ENCODE results near the gene POU2F1.
A peak's percentile ranks its signal among the peaks of the same experiment; 100 is the strongest.

The POU2F1 gene

DNA sequence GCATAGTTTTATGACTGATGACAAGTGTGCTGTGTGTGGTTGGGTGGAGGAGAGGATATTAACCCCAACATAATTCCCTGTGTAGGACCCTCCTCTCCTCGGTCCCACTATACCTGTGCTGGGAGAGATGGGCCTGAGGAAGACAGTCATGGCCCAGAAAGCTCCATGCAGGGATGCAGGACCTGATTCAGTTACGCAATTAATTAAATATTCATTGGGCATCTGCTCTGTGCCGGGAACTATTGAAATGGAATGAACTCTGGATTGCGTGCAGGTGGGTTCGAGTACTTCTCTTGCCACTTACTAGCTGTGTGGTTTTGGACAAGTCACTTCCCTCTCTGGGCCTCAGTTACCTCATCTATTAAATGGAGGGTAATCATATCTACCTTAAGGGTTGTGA, 223.1 kb downstream of the POU2F1 start:
- no peak for DNase-seq

- no peak for DNase-seq
Observed at GRCh38 chr1:167446966-167447365, 226.3 kb downstream of the POU2F1 start.

- DNase-seq, result no peak
Observed at GRCh38 chr1:167447521-167448136, 226.9 kb downstream of the POU2F1 start.

GRCh38 chr1:167450843-167451242, 230.2 kb downstream of the POU2F1 start:
- DNase-seq, result no peak

DNA sequence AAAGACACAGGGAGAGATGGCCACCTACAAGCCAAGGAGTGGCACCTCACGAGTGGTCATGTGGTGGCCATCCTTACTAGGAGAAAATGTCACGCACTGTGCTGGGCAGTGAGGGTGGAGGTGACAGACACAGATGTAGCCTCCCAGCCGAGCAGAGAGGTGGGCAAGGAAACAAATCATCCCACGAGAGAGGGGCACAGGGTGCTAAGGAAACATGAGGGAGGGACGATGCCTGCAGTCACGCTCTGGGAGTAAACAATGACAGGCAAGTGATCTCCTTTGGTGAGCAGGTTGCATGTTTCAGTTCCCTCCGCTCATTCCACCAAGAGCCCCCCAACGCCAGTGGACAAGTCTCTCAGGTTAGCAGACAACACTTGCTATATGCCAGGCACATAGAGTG, 231.8 kb downstream of the POU2F1 start:
- DNase-seq, result no peak

- no peak for DNase-seq
Observed at GRCh38 chr1:167453123-167453522, 232.4 kb downstream of the POU2F1 start.

DNA sequence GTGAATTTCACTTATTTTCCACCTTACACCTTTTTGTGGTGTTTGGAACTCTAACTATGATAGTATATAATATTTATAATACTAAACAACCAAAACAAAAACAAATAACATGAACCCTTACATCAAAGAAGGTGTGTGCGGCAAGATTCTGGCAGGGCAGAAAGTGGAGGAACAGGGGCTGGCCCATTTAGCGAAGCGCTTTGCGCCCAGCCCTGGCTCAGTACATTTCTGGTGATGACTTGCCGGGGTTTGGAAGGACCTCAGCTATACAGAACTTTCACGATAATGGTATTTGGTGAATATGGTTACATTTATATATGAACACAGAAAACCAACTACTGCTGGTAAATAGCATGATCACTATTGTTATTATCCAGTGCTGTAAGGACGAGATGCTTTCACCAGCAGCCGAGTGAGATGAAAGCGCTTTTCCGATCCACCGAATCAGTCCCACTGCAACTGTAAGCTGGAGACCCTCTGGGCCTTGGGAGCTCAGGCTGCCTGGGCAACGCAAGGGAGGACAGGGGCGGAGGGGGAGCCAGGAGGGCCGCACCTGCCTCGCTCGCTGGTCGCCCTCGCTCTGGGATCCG, 233.7 kb downstream of the POU2F1 start:
- DNase-seq, result no peak

GRCh38 chr1:167454894-167455785, 234.5 kb downstream of the POU2F1 start:
- peak; percentile 33 for DNase-seq

- peak; percentile 6 for DNase-seq
Observed at GRCh38 chr1:167455786-167456446, 235.2 kb downstream of the POU2F1 start.

- DNase-seq, result no peak
Observed at GRCh38 chr1:167456524-167456923, 235.8 kb downstream of the POU2F1 start.

- no peak for DNase-seq
Observed at GRCh38 chr1:167456926-167457325, 236.2 kb downstream of the POU2F1 start.

DNA sequence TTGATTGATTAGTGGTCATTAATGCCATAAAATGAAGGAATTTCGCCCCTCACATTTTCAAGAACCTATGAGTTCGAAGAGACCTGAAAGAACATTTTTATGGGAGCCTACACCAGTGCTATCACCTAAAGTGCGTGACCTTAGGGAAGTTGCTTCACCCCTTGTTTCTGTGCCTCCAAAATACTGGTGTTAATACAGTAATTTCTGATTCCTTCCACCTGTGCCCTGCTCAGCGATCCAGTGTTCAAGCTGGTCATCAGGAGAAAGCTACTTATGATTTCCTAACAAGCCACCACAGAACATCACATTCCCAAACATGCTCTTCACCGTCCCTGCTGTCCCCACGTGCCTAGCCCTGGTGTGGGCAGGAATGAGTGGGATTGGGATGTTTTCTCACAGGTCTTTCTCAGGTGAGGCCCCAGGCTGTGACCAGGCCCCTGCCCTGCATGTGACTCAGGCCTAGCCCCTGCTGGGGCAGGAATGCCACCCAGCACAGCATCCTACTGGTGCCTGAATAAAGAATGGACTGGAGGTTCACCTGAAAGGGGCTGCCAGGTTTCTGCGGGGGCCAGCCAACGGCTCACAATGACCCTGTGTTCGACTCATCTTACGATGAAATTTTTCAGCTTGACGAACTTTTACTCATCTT, 237.4 kb downstream of the POU2F1 start:
- DNase-seq, result no peak

DNA sequence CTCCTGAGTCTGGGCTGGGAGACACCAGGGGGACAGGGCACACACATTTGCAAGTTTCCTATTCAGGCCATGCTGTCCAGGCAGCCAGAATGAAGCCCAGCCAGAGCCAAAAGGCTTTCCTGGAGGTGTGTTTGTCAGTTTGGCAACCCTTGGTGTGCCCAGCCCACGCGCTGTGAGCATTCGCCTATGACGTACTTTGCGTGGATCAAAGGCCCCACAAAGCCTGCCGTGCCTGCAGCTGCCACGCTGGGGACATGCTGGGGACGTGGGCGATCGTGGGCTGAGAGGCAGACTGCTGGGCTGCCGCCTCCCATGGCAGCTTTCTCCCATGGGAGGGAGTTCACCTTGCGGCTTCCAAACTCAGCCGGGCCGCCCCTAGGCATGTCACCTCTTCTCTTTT, 240.2 kb downstream of the POU2F1 start:
- DNase-seq, result no peak

- DNase-seq, result no peak
Observed at GRCh38 chr1:167462341-167462740, 241.7 kb downstream of the POU2F1 start.

- no peak for DNase-seq
Observed at GRCh38 chr1:167463080-167463479, 242.4 kb downstream of the POU2F1 start.

DNA sequence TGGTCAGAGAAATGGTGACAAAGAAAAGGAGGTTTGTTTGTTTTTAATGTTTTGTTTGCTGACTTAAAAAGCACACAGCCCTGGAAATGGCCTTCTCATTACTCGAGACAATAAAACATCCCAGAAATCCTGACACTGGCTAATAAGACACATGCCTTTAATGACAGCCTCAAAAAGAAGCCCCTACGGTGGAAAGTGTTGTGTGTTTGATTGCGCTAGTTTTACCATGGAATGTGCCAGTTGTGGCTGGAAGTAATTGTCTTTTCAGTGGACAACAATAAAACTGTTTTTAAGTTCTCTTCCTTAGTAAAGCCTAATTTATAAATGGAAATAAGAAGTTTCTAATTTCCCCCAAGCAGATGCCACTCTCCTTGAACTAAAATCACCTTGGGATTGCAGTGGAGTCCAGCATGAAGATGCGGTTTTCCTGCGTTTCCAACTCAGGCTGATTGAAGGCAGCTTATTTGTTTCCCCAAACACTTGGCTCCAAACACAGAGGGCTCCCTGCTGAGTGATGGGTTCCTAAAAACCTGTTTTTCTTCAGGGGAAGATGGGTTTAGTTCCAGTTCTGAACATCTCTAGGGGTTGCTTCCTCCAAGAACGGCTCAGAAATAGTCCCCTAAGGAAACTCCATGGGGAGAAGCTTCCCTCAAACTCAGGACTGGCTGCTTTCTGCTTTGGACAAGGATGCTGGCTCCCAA, 243.3 kb downstream of the POU2F1 start:
- DNase-seq, result no peak

GRCh38 chr1:167465018-167465417, 244.3 kb downstream of the POU2F1 start:
- DNase-seq, result no peak

GRCh38 chr1:167465743-167466142, 245.1 kb downstream of the POU2F1 start:
- no peak for DNase-seq

DNA sequence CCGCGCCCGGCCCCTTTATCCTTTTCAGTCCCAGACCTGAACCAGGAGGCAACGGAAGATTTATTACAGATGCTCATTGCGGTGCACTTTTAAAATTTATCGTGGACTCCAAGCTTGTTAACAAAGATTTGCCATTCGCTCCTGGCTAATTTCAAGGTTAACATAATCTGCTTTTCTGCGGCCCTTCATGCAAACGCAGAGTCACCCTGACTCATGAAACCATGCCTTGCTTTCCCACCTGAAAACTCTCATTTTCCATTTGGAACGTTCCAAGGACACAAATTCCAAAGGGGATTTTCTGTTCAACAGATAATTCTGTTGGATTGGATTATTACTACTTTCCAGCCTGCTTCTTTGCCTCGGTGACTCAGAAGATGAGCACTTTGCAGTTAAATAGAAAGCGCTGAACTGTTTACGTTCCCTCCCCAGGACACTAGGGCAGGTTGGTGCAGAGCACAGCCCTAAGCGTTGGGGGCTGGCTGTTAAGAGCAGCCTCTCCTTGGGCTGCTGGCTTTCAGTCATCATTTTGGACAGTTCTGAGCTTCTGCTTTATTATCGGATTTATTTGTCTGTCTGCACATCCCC, 246.5 kb downstream of the POU2F1 start:
- no peak for DNase-seq

DNA sequence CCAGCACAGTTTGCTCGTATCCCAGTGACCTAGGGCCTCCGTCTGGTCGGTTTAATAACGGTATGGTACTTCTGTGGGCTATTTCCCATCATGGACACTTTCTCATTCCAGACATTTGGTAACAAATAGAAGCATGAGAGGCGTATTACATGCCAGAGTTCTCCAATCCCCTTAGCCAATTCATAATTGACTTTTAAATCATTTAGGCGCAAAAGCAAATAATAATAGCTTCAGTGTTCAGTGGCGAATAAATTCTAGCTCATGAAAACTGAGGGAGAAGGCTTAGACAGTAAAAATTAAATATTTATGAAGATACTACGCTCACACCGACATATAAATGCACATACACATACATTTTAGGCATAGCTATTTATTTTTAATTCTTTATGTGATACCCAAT, 247.1 kb downstream of the POU2F1 start:
- no peak for DNase-seq

- no peak for DNase-seq
Observed at GRCh38 chr1:167469280-167469965, 248.7 kb downstream of the POU2F1 start.
